HCT116 (cell line): ENCODE measurements around the gene CCN5. TPM values are rescaled to one million over a fixed set of nuclear protein-coding genes. Genes with fewer than 3 reads are reported as not detected.

ENCODE experiments used
- ATAC-seq: fragments of 200-7000 bp; cut with Tn5 transposase; 2 replicates; pipeline ENCODE4 v1.9.1; 2020; ENCODE audit warnings: mild to moderate bottlenecking, moderate library complexity
- BruUV-seq: library from RNA; stranded (reverse); fragments of 400-500 nt; replicated peaks from 2 replicates; lab custom pipeline; 2021; lab: Mats Ljungman, UMichigan
- CTCF ChIA-PET: fragments of 300-600 bp; sonication (Branson Sonifier 250); formaldehyde crosslinking; loops from one replicate; lab custom pipeline; 2021; ENCODE audit warnings: antibody characterized with exemption; lab: Charles Lee
- POLR2A ChIA-PET: fragments of 300-600, 350-600 bp; sonication (Branson Sonifier 250); formaldehyde crosslinking; loops from one replicate; lab custom pipeline; 2021; ENCODE audit warnings: antibody characterized with exemption; lab: Charles Lee
- RAD21 ChIA-PET, 2 experiments: fragments of 300-600 bp; sonication (Branson Sonifier 250); formaldehyde crosslinking; loops; one replicate each; lab custom pipeline; 2023; ENCODE audit warnings: low total read pairs in 2 of 2; ENCODE audit not compliant: uncharacterized antibody in 2 of 2, unreplicated experiment in 2 of 2, low non-redundant PET in 1 of 2; lab: Charles Lee
- DNase-seq: peaks from one replicate; pipeline ENCODE4 v3.0.0-alpha.2; 2010; ENCODE audit warnings: low read depth, low spot score
- H2AFZ ChIP-seq: fragments of 200-600 bp; shearing (Covaris generic), sonication (generic); 2 replicates; pipeline ENCODE4 v1.6.1; 2017; ENCODE audit warnings: low read depth, mixed run types, mixed read lengths, antibody characterized with exemption, low read length; ENCODE audit not compliant: poor library complexity, severe bottlenecking
- H3K27ac ChIP-seq: 2 replicates; pipeline ENCODE4 v1.5.1; 2012; ENCODE audit warnings: low read depth, low read length
- H3K27me3 ChIP-seq: fragments of 200-600 bp; sonication (generic); 2 replicates; pipeline ENCODE4 v1.6.1; 2016; ENCODE audit warnings: mixed run types, low read length, mixed read lengths; ENCODE audit not compliant: insufficient read depth
- H3K36me3 ChIP-seq, 2 experiments: fragments of 200-500 bp in 1 of 2; fragments of 200-600 bp in 1 of 2; sonication (Bioruptor generic) in 1 of 2; sonication (generic) in 1 of 2; 2 replicates each; pipeline versions ENCODE4 v1.5.1 to v1.6.1; 2014 to 2016; ENCODE audit warnings: low read length in 2 of 2, inconsistent platforms in 1 of 2, mixed read lengths in 1 of 2, mixed run types in 1 of 2; ENCODE audit not compliant: insufficient read depth in 2 of 2, control insufficient read depth in 1 of 2
- H3K4me1 ChIP-seq, 2 experiments: fragments of 200-600 bp in 1 of 2; sonication (generic) in 1 of 2; 2 replicates each; pipeline versions ENCODE4 v1.5.1 to v1.6.1; 2012 to 2017; ENCODE audit warnings: low read length in 2 of 2, inconsistent platforms in 1 of 2, mild to moderate bottlenecking in 1 of 2, mixed read lengths in 1 of 2, mixed run types in 1 of 2, moderate library complexity in 1 of 2; ENCODE audit not compliant: insufficient read depth in 2 of 2, control insufficient read depth in 1 of 2
- H3K4me2 ChIP-seq: fragments of 200-600 bp; sonication (generic); 2 replicates; pipeline ENCODE4 v1.6.1; 2017; ENCODE audit warnings: mixed run types, low read length, mixed read lengths
- H3K4me3 ChIP-seq, 2 experiments: fragments of 200-600 bp in 1 of 2; sonication (generic) in 1 of 2; replicated peaks in 1 of 2; 2 replicates each; pipeline ENCODE4 v1.5.1; 2011 to 2016; ENCODE audit warnings: low read length in 2 of 2, control low read depth in 1 of 2, low read depth in 1 of 2, mild to moderate bottlenecking in 1 of 2, mixed read lengths in 1 of 2, mixed run types in 1 of 2
- H3K79me2 ChIP-seq: fragments of 200-600 bp; sonication (generic); 2 replicates; pipeline ENCODE4 v1.6.1; 2017; ENCODE audit warnings: mild to moderate bottlenecking, mixed run types, low read length, moderate library complexity, mixed read lengths; ENCODE audit not compliant: insufficient read depth
- H3K9ac ChIP-seq: fragments of 200-600 bp; sonication (generic); 2 replicates; pipeline ENCODE4 v1.6.1; 2016; ENCODE audit warnings: low read length, mixed read lengths
- H3K9me2 ChIP-seq: fragments of 200-600 bp; sonication (generic), shearing (Covaris generic); 2 replicates; pipeline ENCODE4 v1.6.1; 2017; ENCODE audit warnings: mixed run types, mild to moderate bottlenecking, moderate library complexity; ENCODE audit not compliant: insufficient read depth
- H3K9me3 ChIP-seq, 2 experiments: fragments of 200-500 bp in 1 of 2; fragments of 200-600 bp in 1 of 2; sonication (Bioruptor generic) in 1 of 2; sonication (generic) in 1 of 2; 2 replicates each; pipeline ENCODE4 v1.6.1; 2014 to 2017; ENCODE audit warnings: low read length in 2 of 2, mixed read lengths in 2 of 2, inconsistent platforms in 1 of 2, low read depth in 1 of 2, mild to moderate bottlenecking in 1 of 2, mixed run types in 1 of 2, moderate library complexity in 1 of 2; ENCODE audit not compliant: control insufficient read depth in 1 of 2, insufficient read depth in 1 of 2
- H4K20me1 ChIP-seq: fragments of 200-600 bp; sonication (generic), shearing (Covaris generic); 2 replicates; pipeline ENCODE4 v1.6.1; 2017; ENCODE audit warnings: mixed run types, mild to moderate bottlenecking, moderate library complexity; ENCODE audit not compliant: insufficient read depth
- ATF3 ChIP-seq: IDR thresholded peaks from 2 replicates; pipeline ENCODE4 v1.6.1; 2012
- CEBPB ChIP-seq: IDR thresholded peaks from 2 replicates; pipeline ENCODE4 v1.6.1; 2012; ENCODE audit warnings: low read depth
- CTCF ChIP-seq, 3 experiments: fragments of 200-600 bp in 1 of 3; sonication (generic) in 1 of 3; IDR thresholded peaks in 2 of 3; conservative IDR thresholded peaks in 1 of 3; 2 replicates each; pipeline ENCODE4 v1.5.1; 2012 to 2017; ENCODE audit warnings: low read depth in 2 of 3, low read length in 2 of 3, antibody characterized with exemption in 1 of 3, borderline replicate concordance in 1 of 3, control low read depth in 1 of 3, mild to moderate bottlenecking in 1 of 3, mixed read lengths in 1 of 3, mixed run types in 1 of 3, moderate library complexity in 1 of 3; ENCODE audit not compliant: insufficient read depth in 1 of 3
- ELF1 ChIP-seq: IDR thresholded peaks from 2 replicates; pipeline ENCODE4 v1.6.1; 2012; ENCODE audit warnings: low read depth, borderline replicate concordance
- EZH2 ChIP-seq: fragments of 200-600 bp; sonication (generic); IDR thresholded peaks from 2 replicates; pipeline ENCODE4 v1.6.1; 2017; ENCODE audit warnings: antibody characterized with exemption, mixed run types
- FOSL1 ChIP-seq: IDR thresholded peaks from 2 replicates; pipeline ENCODE4 v1.6.1; 2012; ENCODE audit warnings: low read depth
- MAX ChIP-seq: IDR thresholded peaks from 2 replicates; pipeline ENCODE4 v1.6.1; 2012
- POLR2AphosphoS5 ChIP-seq: IDR thresholded peaks from 2 replicates; pipeline ENCODE4 v1.6.1; 2011; ENCODE audit warnings: mild to moderate bottlenecking, low read depth, low read length, moderate library complexity
- RAD21 ChIP-seq: IDR thresholded peaks from 2 replicates; pipeline ENCODE4 v1.6.1; 2012; ENCODE audit warnings: low read depth, mild to moderate bottlenecking
- SP1 ChIP-seq: IDR thresholded peaks from 2 replicates; pipeline ENCODE4 v1.6.1; 2012; ENCODE audit warnings: low read depth
- SRF ChIP-seq: IDR thresholded peaks from 2 replicates; pipeline ENCODE4 v1.6.1; 2012; ENCODE audit warnings: low read depth
- YY1 ChIP-seq: IDR thresholded peaks from 2 replicates; pipeline ENCODE4 v1.6.1; 2011; ENCODE audit warnings: low read length, low read depth, moderate library complexity, mild to moderate bottlenecking; ENCODE audit not compliant: insufficient replicate concordance; ENCODE audit errors: extremely low read depth
- ZBTB33 ChIP-seq: IDR thresholded peaks from 2 replicates; pipeline ENCODE4 v1.6.1; 2011; ENCODE audit warnings: mild to moderate bottlenecking, low read length, moderate library complexity; ENCODE audit not compliant: insufficient replicate concordance; ENCODE audit errors: extremely low read depth
- ZFX ChIP-seq: fragments of 450-650 bp; IDR thresholded peaks from 2 replicates; pipeline ENCODE4 v1.6.1; 2017
- ZNF274 ChIP-seq: fragments of 200-500 bp; sonication (Bioruptor generic); IDR thresholded peaks from 2 replicates; pipeline ENCODE4 v1.6.1; 2014; ENCODE audit warnings: mild to moderate bottlenecking, low read depth, low read length, inconsistent platforms
- intact Hi-C: fragments of 100-400 bp; cut with micrococcal nuclease; formaldehyde crosslinking; loops from 2 replicates; pipeline ENCODE4 v1.10.0; 2022
- total RNA-seq: library from RNA; stranded (reverse); gene quantifications from one replicate; pipeline ENCODE4 v1.2.1, GENCODE V29; 2021; ENCODE audit not compliant: unreplicated experiment

Gene CCN5
- total RNA-seq, 1 experiment from 2014 or later = 0.20 TPM

GRCh38 chr20:44759595-44759994, 44.4 kb downstream of the CCN5 start:
- TF ChIP-seq RAD21 = no peak
- no peak for TF ChIP-seq EZH2
- TF ChIP-seq CEBPB = no peak
- TF ChIP-seq ZBTB33 = no peak
- no peak for TF ChIP-seq SP1
- TF ChIP-seq YY1 = no peak
- no peak for TF ChIP-seq POLR2AphosphoS5
- no peak overlapping the region for H3K27ac ChIP-seq
- intact Hi-C loops = no loop called here
- no peaks in the 10 kb centered on the region for H3K79me2 ChIP-seq
- ChIA-PET POLR2A (no interaction called here), CTCF (no interaction called here), RAD21 (no interaction called here)
- H3K4me3 ChIP-seq = no peak overlapping the region
- ATAC-seq = no peak
- no peak overlapping the region for H3K4me2 ChIP-seq
- no peaks in the 10 kb centered on the region for H3K9me3 ChIP-seq
- H3K36me3 ChIP-seq = no peaks in the 10 kb centered on the region
- BruUV-seq = no TSS peak
- no peak for DNase-seq
- H2AFZ ChIP-seq = no peak overlapping the region
- H3K27me3 ChIP-seq = peaks cover 16% of the 10 kb centered on the region
- no peaks in the 10 kb centered on the region for H3K9me2 ChIP-seq
- no peaks in the 10 kb centered on the region for H4K20me1 ChIP-seq
- no peaks in the 10 kb centered on the region for H3K4me1 ChIP-seq
- no peak overlapping the region for H3K9ac ChIP-seq

- ChIA-PET RAD21 (no interaction called here), CTCF (no interaction called here), POLR2A (no interaction called here)
- Histone ChIP-seq H3K9me3 (no peaks in the 10 kb centered on the region), H3K4me1 (0 out of 4 replicates have a peak, but pooled peaks cover 0 to 8% of the 10 kb centered on the region in 2 experiments), H3K9me2 (no peaks in the 10 kb centered on the region), H3K4me2 (no peak overlapping the region), H3K27ac (no peak overlapping the region), H3K27me3 (peaks cover 16% of the 10 kb centered on the region), H4K20me1 (no peaks in the 10 kb centered on the region), H2AFZ (no peak overlapping the region), H3K36me3 (no peaks in the 10 kb centered on the region), H3K9ac (no peak overlapping the region), H3K79me2 (no peaks in the 10 kb centered on the region), H3K4me3 (no peak overlapping the region)
- DNase-seq = no peak
- intact Hi-C loops = no loop called here
- no peak for ATAC-seq
- BruUV-seq = no TSS peak
- TF ChIP-seq FOSL1 = no peak
- TF ChIP-seq ZBTB33 = no peak
- no peak for TF ChIP-seq ELF1
- no peak for TF ChIP-seq ZFX
- TF ChIP-seq RAD21 = no peak
- no peak for TF ChIP-seq ATF3
- TF ChIP-seq CTCF (IDR thresholded peaks at IDR 0.05 in 2 of 3, conservative IDR thresholded peaks at IDR 0.05 in 1 of 3; ENCODE audit: borderline replicate concordance in 1 of 3, insufficient read depth in 1 of 3, low read depth in 2 of 3, low read length in 2 of 3) = no peak
- no peak for TF ChIP-seq SRF
- TF ChIP-seq MAX = no peak
- TF ChIP-seq ZNF274 = no peak
Observed at GRCh38 chr20:44761423-44761822, 46.3 kb downstream of the CCN5 start.
